Stimulated activated CD8-positive, alpha-beta memory T cell treated with anti-CD3 and anti-CD28 coated beads, Interleukin-15, amount 100 ng/mL, for 1 hour (primary cell): Measurements from ENCODE around the gene STAT1.

Source experiments
- DNase-seq: peaks from one replicate; pipeline ENCODE4 v3.0.0-alpha.2; 2020; ENCODE audit warnings: low read depth

Gene STAT1

DNA sequence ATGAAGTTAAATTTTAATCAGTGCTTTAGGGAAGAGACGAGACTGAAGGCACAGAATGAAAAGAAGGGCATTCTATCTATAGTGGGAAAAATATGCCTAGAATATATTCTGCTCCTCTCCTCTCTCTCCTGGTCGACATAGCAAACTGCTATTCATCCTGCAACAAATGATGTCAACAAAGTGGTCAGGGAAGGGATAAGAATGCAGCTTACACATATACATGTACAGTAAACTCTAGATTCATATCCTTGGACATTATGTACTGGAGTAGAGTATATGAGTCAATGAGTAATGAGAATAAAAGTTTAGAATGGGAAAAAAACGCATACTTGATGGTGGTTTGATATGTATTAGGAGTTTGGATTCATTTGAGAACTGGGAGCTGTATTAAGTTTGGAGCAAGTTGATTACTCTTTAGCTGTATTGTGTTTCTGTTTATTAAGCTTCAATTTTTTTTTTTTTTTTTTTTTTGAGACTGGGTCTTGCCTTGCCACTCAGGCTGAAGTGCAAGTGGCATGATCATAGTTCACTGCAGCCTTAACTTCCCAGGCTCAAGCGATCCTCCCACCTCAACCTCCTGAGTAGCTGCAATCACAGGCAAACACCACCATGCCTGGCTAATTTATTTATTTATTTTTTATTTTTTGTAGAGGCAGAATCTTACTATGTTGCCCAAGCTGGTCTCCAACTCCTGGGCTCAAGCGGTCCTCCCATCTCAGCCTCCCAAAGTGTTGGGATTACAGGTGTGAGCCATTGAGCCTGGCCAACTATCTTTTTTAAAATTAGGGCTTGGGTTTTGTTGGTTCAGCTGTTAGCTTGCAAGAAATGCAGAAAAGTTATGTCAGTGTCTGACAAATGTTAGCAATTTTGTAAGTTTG lies 53.8 kb downstream of the STAT1 start:
- DNase-seq = no peak

DNA sequence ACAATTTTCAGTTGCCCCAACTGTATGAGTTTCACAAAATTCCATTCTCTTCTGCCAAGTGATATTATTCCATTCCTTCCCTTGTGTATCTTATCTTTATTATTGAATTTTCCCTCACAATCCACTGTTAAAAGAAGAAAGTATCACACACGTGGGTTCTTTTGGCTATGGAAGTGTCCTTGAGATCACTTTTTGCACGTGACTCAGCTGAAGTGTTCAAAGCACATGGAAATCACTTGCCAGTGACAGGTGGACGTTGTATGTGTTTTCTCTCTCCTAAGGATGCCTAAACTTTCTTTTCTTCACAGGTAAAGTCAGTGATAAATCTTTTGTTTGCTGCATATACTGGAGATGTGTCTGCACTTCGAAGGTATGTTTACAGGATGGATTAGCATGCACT lies 60.7 kb downstream of the STAT1 start:
- DNase-seq = no peak

GRCh38 chr2:190950566-190950991 lies 63.4 kb downstream of the STAT1 start:
- no peak for DNase-seq

GRCh38 chr2:190948671-190949070 lies 65.3 kb downstream of the STAT1 start:
- DNase-seq = no peak

- DNase-seq = no peak
Measured at GRCh38 chr2:190947711-190948251, 66.2 kb downstream of the STAT1 start.

GRCh38 chr2:190947141-190947540 lies 66.8 kb downstream of the STAT1 start:
- DNase-seq = no peak

- no peak for DNase-seq
Measured at GRCh38 chr2:190943706-190944105, 70.3 kb downstream of the STAT1 start.

- DNase-seq = no peak
Measured at GRCh38 chr2:190942697-190943096, 71.3 kb downstream of the STAT1 start.

GRCh38 chr2:190941571-190941970 lies 72.4 kb downstream of the STAT1 start:
- no peak for DNase-seq

- DNase-seq = no peak
Measured at GRCh38 chr2:190940454-190940853, 73.5 kb downstream of the STAT1 start.

- no peak for DNase-seq
Measured at GRCh38 chr2:190938771-190939335, 75.1 kb downstream of the STAT1 start.

- DNase-seq = no peak
Measured at GRCh38 chr2:190935054-190935453, 78.9 kb downstream of the STAT1 start.

- DNase-seq = no peak
Measured at GRCh38 chr2:190933361-190933760, 80.6 kb downstream of the STAT1 start.

DNA sequence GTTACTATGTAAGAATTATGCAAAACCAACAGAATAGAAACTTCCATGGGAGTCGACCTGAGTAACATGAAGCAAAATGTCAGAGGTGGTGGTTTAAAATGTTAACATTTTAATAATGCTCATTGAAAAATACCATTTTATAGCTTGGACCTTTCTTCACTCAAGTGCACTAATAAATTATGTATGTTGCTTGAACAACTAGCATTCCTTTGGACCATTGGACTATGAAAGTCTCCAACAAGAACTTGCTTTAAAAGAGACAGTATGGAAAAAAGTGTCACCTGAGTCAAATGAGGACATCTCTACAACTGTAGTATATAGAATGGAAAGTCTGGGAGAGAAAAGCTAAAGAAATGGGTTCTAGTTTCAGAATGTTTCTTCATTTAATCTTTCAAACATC lies 81.5 kb downstream of the STAT1 start:
- DNase-seq = no peak

DNA sequence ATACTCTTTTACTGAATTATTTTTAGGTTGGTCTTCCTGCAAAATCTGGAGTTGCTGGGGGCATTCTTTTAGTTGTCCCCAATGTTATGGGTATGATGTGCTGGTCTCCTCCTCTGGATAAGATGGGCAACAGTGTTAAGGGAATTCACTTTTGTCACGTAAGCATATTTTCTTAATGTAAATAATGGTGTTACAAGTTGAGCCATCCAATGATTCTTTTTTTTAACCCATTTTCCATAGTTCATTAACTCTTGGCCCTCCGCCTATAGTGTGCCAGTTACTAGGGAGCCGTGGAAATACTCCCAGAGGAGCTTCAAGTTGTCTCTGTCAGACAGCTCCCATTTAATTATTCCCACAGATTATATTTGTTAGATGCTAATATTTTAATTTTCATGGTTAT lies 83.6 kb downstream of the STAT1 start:
- no peak for DNase-seq

DNA sequence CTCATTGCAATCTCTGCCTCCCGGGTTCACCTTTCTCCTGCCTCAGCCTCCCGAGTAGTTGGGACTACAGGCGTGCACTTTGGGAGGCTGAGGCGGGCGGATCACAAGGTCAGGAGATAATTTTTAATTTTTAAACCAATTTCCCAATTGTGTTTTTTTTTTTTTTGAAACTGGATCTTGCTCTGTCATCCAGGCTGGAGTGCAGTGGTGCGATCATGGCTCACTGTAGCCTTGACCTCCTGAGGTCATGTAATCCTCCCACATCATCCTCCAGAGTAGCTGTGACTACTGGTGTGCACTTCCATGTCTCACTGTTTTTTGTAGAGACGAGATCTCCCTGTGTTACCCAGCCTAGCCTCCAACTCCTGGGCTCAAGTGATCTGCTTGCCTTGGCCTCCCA lies 84.1 kb downstream of the STAT1 start:
- no peak for DNase-seq

GRCh38 chr2:190927301-190927700 lies 86.7 kb downstream of the STAT1 start:
- no peak for DNase-seq

DNA sequence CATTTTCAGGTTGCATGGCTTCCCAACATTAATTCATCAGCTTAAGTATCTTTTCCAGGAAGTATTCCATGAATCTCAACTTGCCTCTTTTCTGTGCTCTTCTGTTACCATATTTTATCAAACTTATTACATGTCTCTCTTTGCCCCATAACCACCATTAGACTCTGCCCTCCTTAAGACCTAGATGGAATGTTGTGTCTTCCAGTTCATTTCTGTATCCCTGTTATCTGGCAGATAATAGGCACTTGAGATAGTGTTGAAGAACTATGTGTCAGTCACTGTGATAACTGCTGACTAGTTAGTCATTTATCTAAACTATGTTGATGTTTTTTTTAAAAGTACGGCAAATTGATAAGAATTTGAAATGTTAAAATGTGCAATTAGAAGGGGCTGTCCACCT lies 91.6 kb downstream of the STAT1 start:
- no peak for DNase-seq

DNA sequence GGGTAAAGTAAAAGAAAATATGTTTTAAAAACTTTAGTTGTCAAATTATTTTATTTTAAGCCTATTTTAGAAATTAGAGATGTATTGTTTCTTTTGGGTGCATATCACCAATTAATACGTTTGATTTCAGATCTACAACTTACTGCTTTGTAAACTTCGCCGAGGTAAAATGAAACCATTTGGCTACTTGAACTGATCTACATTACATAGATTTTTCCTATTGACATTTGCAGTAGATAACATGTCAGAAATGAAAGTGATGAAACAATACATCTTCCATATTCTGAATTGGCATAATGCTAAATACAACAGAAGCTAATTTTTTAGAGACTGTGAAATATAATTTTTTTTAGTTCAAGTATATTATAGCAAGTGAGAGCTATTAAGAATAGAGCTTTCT lies 93.9 kb downstream of the STAT1 start:
- no peak for DNase-seq
